Cerebellar nuclear complex (tissue), 1 donor: ENCODE measurements around the gene SMG1.
"Not testable (repeated sequence)": the region's sequence is repeated elsewhere in the genome, so short reads cannot be mapped to it uniquely, and the experiment has no call there.

Experiments
- DNase-seq, 2 experiments: peaks; one replicate each; lab custom pipeline; 2025; lab: John Stamatoyannopoulos, UW

Gene SMG1

DNA sequence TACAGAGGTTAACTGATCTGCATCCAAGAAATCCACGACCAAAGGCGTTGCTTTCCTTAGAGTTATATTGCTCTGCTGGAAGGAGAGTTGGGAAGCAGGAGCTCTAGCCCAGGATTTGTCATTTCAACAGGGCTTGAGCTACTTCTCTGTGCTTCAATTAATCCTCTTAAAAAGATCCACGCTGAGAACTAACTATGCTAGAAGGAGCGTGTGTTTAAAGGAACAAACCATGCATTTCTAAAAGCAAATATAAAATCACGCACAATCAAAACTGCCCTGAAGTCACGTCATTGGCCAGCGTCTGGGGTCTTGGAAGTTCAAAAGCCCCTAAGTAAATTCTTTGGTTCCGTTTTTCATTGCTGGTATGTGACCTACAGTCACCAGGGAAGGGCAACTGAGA, 125.9 kb downstream of the SMG1 start:
- no peak for DNase-seq

DNA sequence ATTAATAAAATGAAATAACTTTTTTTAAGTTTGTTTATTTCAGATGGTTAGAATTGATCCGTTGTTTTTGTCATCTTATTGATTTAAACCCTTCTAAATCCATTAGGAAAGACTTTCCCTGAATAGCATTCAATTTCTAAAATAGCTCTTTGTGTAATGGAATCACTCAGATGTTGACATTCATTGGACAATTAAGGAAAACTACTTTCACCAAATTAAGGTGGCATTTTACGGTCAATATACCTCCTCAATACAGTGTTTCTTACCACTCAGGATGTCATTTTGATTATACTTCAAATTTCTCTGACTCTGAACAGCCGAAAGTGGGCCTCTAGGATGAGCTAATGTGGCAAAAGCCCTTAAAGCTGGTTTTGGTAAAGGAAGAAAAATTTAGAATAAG, 126.7 kb downstream of the SMG1 start:
- DNase-seq = no peak

DNA sequence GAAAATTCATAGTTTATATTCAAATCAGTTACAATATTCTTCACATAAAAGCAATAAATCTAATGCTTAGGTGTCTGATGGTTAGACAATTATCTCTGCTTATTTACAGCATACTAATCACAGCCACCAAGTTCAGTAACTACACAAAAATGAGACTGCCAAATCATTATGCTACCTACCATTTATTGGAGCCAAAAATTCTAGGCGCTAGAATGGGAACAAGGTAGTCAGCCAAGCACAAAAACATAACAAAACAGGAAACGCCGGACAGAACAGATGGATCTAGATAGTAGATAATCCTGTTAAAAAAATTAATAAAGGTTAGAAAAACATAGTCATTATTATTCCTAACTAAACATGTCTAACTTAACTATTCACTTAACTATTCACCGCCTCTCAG, 128.5 kb downstream of the SMG1 start:
- peak in 1 of 2 experiments; percentile 56 for DNase-seq

DNA sequence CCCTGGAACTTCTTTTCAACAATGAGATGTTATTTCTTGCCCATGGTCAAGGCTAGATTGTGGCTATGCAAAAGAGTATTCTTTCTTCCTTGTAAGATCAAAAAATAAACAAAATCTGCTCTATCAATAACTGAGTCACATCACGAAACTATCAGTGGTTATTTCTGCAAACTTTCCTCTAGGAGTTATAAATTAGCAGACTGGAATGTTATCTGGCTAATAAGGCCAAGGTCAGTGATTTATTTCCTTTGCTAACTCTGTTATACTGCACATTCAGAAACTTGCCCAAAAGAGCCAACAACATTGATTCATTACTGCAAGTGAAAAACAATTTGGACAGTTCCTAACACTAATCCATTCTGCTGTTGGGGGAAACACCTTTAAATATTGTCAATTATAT, 129.8 kb downstream of the SMG1 start:
- DNase-seq = no peak

DNA sequence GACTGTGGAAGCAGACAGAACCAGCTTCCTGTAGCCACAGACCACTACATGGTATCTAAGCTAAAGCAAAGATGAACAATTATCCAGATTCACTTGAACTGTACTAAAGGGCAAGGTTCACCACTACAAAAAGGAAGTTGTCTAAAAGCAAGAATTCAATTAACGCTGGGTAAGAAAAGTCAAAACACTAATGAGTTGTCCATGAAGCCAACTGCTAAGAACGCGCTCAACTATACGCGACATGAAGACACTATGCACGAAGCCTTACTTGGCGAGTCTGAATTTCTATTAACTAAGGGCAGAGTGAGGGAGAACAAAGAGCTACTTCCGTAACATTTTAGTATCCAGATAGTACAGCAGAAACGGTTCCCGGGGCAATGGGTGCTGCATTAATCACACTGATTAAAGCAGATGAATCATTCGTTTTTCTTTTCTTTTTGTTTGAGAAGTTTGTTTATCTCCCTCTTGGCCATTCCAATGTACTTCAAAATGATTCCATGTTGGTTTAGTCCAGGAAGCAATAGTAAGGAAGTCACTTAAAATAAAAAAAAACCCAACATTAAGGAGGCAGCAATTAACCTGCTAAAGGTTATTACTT, 133.3 kb downstream of the SMG1 start:
- no peak for DNase-seq

DNA sequence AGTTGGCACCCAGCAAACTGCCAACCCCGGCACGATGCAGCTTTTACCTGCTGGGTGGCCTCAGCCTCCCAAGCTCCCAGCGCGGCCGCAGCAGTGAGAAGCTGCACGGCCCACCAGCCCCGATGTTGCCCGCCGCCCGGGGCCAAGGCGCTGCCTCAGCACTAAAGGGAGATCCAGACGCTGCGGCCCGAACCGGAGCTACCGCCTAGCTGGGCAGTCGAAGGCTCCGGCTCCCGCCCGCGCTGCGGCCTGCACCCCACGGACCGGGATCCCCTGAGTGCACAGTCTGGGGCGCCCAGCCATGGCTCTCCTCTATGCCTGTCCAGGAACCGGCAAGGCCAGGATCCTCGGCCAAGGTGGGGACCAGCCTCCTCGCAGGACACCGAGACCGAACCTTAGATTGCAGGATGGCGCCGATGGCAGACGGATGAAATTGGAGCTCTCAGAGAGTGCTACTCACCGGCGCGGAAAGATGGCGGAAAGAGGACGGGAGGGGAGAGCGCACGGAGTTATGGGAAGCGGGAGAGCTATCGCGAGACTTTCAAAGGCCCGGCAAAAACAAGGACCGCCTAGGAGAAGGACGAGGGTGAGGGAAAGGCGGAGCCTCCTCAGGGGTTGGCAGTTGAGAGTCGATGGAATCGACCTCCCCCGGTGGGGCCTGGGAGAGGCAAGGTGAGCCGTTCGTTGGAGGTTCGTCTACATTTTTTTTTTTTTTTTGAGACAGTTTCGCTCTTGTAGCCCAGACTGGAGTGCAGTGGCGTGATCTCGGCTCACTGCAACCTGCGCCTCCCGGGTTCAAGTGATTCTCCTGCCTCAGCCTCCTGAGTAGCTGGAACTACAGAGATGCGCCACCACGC, 136.1 kb downstream of the SMG1 start, which contains the start of gene RPS15A:
TSS of gene RPS15A (minus strand) at position 485 of the 857 bp plus-strand sequence. CDS start 1,221 bp downstream, outside the sequence.
- peak; percentile 49 to 82 for DNase-seq

DNA sequence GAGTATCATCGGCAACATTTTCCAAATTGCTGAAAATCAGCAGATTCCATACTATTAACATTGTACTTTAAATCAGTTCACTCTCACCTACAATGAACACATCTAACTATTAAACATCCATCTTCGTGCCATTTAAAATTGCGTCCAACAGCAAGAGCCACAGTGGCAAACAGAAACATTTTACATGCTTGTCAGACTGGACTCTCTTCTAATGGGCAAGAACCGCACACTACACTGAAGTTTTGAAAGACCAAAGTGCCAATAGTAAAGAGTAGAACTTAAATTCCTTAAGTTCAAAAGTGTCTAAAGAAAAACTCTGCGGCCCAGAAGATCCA, 136.7 kb downstream of the SMG1 start:
- no peak for DNase-seq

DNA sequence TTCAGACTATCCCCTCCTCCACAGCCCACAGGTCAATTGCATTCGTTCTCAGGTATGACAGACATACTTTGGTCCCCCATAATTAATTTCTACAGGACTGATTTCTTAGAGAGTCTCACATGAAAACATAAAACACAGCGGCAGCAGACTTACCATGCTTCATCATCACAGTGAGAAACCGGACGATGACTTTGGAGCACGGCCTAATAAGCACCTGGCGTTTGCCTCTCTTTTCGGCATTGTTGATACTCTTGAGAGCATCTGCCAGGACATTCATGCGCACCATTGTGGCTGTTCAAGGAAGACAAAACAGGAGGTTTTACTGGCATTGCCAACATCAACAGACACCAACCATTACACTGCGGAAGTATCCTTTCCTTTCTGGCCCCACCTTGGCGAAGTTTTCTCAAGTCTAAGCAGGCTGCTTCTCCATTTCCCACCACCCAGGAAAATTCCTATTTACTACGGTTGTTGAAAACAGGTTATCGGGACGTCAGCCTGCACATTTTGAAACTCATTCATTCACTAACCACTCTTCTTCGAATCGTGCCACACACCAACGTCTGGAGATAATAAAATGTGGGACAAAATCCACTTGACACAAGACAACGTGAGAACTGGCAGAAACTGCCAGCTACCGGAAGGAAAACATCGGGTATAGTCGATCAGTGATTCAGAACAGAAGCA, 137.2 kb downstream of the SMG1 start:
- DNase-seq = no peak

DNA sequence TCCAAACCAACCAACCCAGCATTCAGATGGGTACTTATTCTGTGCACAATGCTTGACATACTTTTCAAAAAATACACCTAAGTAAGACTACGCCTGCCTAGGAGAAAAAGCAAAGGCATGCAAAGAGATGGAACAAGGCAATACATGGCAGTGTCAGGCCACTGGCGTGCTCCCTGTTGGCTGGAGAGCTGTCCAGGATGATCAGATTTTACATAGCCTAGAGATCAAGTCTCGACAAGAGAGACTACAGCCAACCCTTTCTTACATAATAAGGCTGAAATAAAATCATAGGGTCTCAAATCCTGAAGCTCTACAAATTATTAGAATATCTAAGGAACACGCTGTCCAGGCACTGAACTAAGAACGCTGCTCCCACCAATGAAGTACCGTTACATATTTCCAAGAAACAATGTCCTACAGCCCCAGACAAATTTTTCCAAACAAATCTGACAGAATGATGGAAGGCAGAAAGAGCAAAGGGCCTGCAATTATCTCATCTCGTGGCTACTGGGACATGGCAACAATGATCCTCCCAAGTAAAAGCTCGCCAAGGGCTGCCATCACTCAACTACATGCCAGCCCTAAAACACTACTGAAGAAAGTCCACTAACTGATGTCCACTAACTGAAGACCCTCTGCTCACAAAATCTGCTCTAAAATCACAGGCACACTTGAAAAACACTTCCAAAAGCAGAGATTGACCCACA, 141.1 kb downstream of the SMG1 start:
- no peak for DNase-seq

DNA sequence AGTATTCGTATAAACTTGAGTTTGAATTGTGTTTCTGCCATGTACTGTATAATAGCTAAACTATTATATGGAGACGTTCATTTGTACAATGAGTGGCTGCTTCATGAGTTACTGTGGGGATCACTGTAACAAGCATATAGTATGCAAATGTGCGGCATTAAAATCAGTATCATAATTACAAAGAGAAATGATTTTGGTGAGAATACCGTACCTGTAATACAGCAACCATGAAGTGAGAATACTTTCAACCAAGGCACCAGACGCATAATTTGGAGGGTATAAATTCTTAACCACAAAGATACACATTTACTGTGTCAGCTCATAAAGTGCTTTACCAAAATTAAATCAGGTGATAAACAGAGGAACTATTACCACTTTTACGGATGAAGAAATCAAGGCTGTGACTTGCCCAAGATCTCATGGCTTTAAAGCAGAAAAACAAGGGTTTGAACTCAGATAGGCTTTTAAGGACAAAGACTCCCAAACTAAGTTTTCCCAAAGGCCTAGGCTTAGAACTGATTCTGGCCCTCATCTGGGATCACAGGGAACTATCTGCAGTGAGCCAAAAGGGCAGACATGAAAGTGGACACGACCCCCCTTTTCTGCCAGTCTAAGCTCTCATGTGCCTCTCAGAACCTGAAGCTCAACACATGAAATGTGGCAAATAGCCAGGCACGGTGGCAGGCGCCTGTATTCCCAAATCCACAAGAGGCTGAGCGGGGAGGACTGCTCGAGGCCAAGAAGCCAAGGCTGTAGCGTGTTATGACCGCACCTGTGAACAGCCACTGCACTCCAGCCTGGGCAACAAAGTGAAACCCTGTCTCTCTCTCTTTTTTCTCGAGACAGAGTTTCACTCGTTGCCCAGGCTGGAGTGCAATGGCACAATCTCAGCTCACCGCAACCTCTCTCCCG, 142.5 kb downstream of the SMG1 start:
- no peak for DNase-seq

DNA sequence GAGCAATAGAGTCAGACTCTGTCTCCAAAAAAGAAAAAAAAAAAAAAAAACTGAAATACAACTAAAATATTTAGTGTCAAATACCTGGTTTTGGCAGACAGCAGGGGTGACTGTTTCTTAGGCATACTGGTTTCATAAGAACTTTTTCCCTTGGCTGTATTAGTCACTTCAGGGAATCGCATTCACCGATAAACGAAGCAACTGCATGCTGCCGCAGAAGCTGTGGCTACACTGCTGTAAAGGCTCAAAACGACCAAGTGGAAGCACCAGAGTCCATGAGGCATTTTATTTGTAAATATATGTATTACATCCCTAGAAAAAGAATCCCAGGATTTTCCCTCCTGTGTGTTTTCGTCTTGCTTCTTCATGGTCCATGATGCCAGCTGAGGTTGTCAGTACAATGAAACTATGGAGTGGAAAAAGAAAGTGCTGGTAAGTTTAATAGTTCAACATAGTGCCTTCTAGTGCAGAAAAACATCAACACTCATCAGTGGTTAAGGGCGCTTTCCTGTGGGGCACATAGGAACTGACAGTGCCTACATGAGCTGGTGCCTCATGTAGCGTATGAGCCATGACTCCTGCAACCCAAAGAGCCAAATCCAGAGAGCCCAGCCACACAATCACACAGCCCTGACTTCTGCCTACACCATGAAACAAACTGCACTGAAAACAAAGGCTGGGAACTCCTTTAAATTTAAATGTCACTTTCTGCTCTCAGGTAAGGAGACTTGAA, 143.3 kb downstream of the SMG1 start:
- no peak for DNase-seq

DNA sequence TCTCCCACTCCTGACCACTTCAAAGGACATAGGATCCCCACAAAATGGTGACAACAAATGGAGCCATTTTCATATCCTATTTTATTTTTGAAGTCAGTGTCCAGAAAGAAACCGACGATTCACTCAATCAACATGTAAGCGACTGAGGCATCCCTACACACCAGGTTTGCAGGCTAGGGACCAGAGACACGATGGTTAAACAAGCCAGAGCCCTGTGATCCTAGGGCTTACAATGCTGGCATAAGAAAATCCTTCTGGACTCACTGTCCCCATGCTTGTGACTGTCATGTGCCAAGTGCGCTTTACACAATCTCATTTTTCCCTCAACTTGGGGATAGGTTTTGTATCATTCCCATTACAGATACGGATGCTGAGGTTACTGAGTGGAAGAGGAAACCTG, 145.0 kb downstream of the SMG1 start:
- not testable (repeated sequence) for DNase-seq

DNA sequence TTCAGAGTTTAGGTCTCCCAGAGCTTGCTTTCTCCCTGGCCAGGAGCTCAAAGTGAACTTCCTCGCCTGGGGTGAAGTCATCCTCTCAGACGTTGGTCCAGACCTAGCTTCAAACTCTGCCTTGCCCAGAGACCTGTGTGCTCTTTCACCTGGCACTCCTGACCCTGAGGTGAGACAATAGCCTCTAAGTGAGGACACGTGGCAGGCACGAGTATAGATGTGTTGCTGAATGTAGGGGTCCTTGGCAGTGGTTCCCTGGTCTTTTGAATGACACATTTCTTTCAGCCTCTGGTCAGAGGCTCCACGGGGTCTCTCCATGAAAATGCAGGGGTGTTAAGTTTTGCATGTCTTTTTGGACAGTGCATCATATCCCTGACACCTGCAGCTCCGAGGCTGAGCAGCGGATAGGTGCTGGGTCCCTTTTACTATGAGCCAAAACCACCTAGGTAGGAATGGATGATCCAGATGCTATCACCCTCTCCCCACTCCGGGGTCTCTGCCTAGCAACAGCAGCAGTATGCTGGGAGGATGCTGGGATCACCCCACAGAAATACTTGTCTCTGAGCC, 145.7 kb downstream of the SMG1 start:
- DNase-seq = not testable (repeated sequence)

DNA sequence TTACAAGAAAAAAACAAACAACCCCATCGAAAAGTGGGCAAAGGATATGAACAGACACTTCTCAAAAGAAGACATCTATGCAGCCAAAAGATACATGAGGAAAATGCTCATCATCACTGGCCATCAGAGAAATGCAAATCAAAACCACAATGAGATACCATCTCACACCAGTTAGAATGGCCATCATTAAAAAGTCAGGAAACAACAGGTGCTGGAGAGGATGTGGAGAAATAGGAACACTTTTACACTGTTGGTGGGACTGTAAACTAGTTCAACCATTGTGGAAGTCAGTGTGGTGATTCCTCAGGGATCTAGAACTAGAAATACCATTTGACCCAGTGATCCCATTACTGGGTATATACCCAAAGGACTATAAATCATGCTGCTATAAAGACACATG, 148.5 kb downstream of the SMG1 start:
- DNase-seq = not testable (repeated sequence)

DNA sequence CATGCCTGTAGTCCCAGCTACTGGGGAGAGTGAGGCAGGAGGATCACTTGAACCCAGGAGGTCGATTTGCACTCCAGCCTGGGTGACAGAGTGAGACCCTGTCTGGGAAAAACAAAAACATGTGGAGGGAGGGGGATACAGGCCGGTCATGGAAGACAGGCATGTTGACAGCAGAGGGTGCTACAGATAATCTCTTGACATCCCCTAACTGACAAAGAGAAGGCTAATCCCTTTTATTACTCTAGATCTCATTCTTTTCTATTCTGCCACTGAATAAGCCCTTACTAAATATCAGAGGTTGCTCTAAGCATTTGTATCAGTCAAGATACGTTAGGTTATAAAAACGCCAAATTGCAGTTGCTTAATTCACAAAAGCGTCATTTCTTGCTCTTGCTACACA, 149.9 kb downstream of the SMG1 start:
- not testable (repeated sequence) for DNase-seq

DNA sequence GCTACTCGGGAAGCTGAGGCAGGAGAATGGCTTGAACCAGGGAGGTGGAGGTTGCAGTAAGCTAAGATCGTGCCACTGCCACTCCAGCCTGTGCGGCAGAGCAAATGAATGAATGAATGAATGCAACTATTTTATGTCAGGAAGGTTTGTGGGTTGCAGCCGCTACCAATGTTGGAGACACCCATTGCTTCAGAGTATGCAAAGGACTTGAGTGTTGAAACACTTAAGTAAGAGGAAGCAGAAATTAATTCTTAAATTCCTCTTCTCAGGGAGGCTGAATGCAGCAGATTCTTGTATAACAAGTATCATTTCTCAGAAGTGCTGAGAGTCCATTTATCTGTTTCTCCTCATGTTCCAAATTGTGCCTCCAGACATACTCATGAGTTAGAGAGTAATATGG, 151.6 kb downstream of the SMG1 start:
- not testable (repeated sequence) for DNase-seq

DNA sequence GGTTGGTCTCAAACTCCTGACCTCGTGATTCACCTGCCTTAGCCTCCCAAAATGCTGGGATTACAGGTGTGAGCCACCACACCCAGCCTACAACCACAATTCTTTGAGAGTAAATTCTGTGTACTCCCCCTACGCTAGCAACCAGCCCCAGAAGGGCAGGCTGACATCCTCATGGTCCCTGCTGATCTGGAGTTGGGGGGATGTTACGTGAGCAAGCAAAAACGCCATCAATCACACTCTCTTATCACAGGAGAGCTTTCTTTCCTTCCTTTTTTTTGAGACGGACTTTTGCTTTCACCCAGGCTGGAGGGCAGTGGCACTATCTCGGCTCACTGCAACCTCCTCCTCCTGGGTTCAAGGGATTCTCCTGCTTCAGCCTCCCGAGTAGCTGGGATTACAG, 154.0 kb downstream of the SMG1 start:
- DNase-seq = not testable (repeated sequence)

DNA sequence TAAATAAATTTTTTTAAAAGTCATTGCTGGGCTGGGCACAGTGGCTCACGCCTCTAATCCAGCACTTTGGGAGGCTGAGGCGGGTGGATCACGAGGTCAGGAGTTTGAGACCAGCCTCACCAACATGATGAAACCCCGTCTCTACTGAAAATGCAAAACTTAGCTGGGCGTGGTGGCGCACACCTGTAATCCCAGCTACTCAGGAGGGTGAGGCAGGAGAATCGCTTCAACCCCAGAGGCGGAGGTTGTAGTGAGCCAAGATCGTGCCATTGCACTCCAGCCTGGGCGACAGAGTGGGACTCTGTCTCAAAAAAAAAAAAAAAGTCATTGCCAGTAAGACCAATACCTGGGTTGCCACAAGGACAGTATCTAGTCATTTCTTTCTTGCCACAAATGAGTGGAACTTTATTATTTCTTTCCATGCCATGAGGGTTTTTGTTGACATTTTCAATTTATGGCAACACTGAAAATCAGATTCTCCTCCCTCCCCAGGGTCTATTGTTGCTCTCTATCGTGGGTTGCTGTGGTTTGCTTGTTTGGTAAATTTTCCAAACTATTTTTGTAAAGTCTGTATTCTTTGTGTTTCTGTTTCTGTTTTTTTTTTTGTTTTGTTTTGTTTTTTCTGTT, 155.8 kb downstream of the SMG1 start:
- not testable (repeated sequence) for DNase-seq

DNA sequence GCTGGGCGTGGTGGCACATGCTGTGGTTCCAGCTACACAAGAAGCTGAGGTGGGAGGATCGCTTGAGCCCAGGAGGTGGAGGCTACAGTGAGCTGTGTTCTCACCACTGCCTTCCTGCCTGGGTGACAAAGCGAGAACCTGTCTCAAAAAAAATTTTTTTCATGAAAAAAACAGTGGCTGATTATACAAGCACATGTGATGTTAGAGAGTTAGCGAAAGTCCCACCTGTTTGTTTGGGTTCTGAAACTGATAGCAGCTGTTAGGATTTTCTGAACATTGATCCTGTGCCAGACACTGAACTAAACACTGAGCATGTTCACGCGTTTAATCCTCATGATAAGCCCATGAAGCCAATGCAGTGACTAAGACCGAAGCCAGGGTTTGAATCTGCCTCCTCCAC, 159.0 kb downstream of the SMG1 start:
- DNase-seq = not testable (repeated sequence)

DNA sequence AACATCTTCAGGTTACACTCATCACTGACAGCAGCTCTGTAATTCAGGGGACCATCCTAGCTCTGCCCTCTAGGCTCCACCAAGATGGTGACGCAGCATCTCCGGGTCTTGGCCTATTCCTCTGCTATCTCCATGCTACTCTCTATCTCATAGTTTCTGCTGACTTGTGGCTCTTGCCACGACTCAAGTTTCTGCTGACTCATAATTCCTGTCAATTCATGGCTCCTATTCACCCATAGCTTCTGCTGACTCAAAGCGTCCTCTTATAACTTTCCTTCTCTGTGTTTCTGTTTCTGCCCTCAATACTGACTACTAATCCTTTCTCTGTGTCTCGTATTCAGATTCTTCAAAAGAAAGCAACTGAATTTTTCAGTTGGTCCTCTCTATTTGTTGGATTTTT, 163.5 kb downstream of the SMG1 start:
- DNase-seq = not testable (repeated sequence)
